ENCODE measurements around the gene MGRN1.

MGRN1 gene

GRCh38 chr16:4688674-4689045 is 64.0 kb downstream of the MGRN1 start:
- H3K4me3 ChIP-seq (ENCODE audit: low read depth, low read length) = no peak overlapping the region
- no peaks in the 10 kb centered on the region for H3K27me3 ChIP-seq (ENCODE audit: insufficient read depth, low read depth, severe bottlenecking)
- H3K36me3 ChIP-seq = peaks cover 27% of the 10 kb centered on the region
- no peak for TF ChIP-seq CTCF (IDR thresholded peaks at IDR 0.05; ENCODE audit: low read depth, low read length)
- H3K27ac ChIP-seq = no peak overlapping the region
- DNase-seq = no peak
- no peaks in the 10 kb centered on the region for H3K9me3 ChIP-seq (ENCODE audit: severe bottlenecking)

- no peak overlapping the region for H3K27ac ChIP-seq
- H3K27me3 ChIP-seq (ENCODE audit: insufficient read depth, low read depth, severe bottlenecking) = no peaks in the 10 kb centered on the region
- peaks cover 27% of the 10 kb centered on the region for H3K36me3 ChIP-seq
- TF ChIP-seq CTCF (IDR thresholded peaks at IDR 0.05; ENCODE audit: low read depth, low read length) = no peak
- no peak for DNase-seq
- H3K4me3 ChIP-seq (ENCODE audit: low read depth, low read length) = no peak overlapping the region
- no peaks in the 10 kb centered on the region for H3K9me3 ChIP-seq (ENCODE audit: severe bottlenecking)
Measured at GRCh38 chr16:4689091-4689671, 64.6 kb downstream of the MGRN1 start.

GRCh38 chr16:4689864-4690704 is 65.5 kb downstream of the MGRN1 start:
- Histone ChIP-seq H3K27ac (no peak overlapping the region), H3K27me3 (ENCODE audit: insufficient read depth, low read depth, severe bottlenecking) (no peaks in the 10 kb centered on the region), H3K36me3 (peaks cover 22% of the 10 kb centered on the region), H3K9me3 (ENCODE audit: severe bottlenecking) (no peaks in the 10 kb centered on the region), H3K4me3 (ENCODE audit: low read depth, low read length) (no peak overlapping the region)
- TF ChIP-seq CTCF (IDR thresholded peaks at IDR 0.05; ENCODE audit: low read depth, low read length) = no peak
- DNase-seq = no peak

GRCh38 chr16:4690946-4691665 is 66.5 kb downstream of the MGRN1 start:
- DNase-seq = no peak
- no peaks in the 10 kb centered on the region for H3K9me3 ChIP-seq (ENCODE audit: severe bottlenecking)
- H3K36me3 ChIP-seq = peaks cover 28% of the 10 kb centered on the region
- H3K4me3 ChIP-seq (ENCODE audit: low read depth, low read length) = no peak overlapping the region
- no peak overlapping the region; the same call in 1 of the 2 replicates for H3K27ac ChIP-seq
- no peak for TF ChIP-seq CTCF (IDR thresholded peaks at IDR 0.05; ENCODE audit: low read depth, low read length)
- H3K27me3 ChIP-seq (ENCODE audit: insufficient read depth, low read depth, severe bottlenecking) = no peaks in the 10 kb centered on the region

GRCh38 chr16:4691666-4692412 is 67.2 kb downstream of the MGRN1 start:
- TF ChIP-seq CTCF (IDR thresholded peaks at IDR 0.05; ENCODE audit: low read depth, low read length) = no peak

More at GRCh38 chr16:4691666-4692412, 67.2 kb downstream of the MGRN1 start:
- Histone ChIP-seq H3K9me3 (ENCODE audit: severe bottlenecking) (no peaks in the 10 kb centered on the region), H3K4me3 (ENCODE audit: low read depth, low read length) (no peak overlapping the region), H3K36me3 (peaks cover 33% of the 10 kb centered on the region), H3K27ac (no peak overlapping the region), H3K27me3 (ENCODE audit: insufficient read depth, low read depth, severe bottlenecking) (no peaks in the 10 kb centered on the region)
- no peak for DNase-seq

Measured in WERI-Rb-1 (cell line).